DMS53 treated with DMSO at 0.1 percent for 48 hours (cell line): ENCODE results near the gene SERPIND1.
"Not testable (repeated sequence)": the region's sequence is repeated elsewhere in the genome, so short reads cannot be mapped to it uniquely, and the experiment has no call there.

Source experiments
- DNase-seq: peaks from one replicate; lab custom pipeline; 2025; ENCODE audit not compliant: unreplicated experiment; lab: John Stamatoyannopoulos, UW

SERPIND1 gene

GRCh38 chr22:20747223-20747622 is 26.7 kb upstream of the SERPIND1 start:
- no peak for DNase-seq

GRCh38 chr22:20748082-20748481 is 25.8 kb upstream of the SERPIND1 start:
- DNase-seq, result no peak

GRCh38 chr22:20748731-20749428 is 25.0 kb upstream of the SERPIND1 start:
- DNase-seq, result no peak

- DNase-seq, result no peak
Measured at GRCh38 chr22:20749453-20749852, 24.5 kb upstream of the SERPIND1 start.

GRCh38 chr22:20750461-20751184 is 23.3 kb upstream of the SERPIND1 start:
- DNase-seq, result peak; percentile 9

GRCh38 chr22:20751185-20751851 is 22.6 kb upstream of the SERPIND1 start:
- DNase-seq, result no peak

- no peak for DNase-seq
Measured at GRCh38 chr22:20752104-20752741, 21.7 kb upstream of the SERPIND1 start.

- no peak for DNase-seq
Measured at GRCh38 chr22:20752873-20753272, 21.0 kb upstream of the SERPIND1 start.

GRCh38 chr22:20756846-20757245 is 17.1 kb upstream of the SERPIND1 start:
- no peak for DNase-seq

GRCh38 chr22:20758688-20759087 is 15.2 kb upstream of the SERPIND1 start:
- no peak for DNase-seq

- DNase-seq, result no peak
Measured at GRCh38 chr22:20760084-20760483, 13.8 kb upstream of the SERPIND1 start.

GRCh38 chr22:20761536-20761935 is 12.4 kb upstream of the SERPIND1 start:
- DNase-seq, result no peak

- DNase-seq, result no peak
Measured at GRCh38 chr22:20762233-20762796, 11.6 kb upstream of the SERPIND1 start.

GRCh38 chr22:20763630-20764470 is 10.1 kb upstream of the SERPIND1 start:
- no peak for DNase-seq

- no peak for DNase-seq
Measured at GRCh38 chr22:20764471-20764720, 9.5 kb upstream of the SERPIND1 start.

GRCh38 chr22:20764729-20765128 is 9.2 kb upstream of the SERPIND1 start:
- no peak for DNase-seq

- no peak for DNase-seq
Measured at GRCh38 chr22:20765938-20766337, 8.0 kb upstream of the SERPIND1 start.

GRCh38 chr22:20766530-20766929 is 7.4 kb upstream of the SERPIND1 start:
- no peak for DNase-seq

- not testable (repeated sequence) for DNase-seq
Measured at GRCh38 chr22:20769496-20769826, 4.5 kb upstream of the SERPIND1 start.

- no peak for DNase-seq
Measured at GRCh38 chr22:20771918-20772625, 1.8 kb upstream of the SERPIND1 start.
